HPDE6-E6E7 (cell line): ENCODE measurements around the gene GLO1.

Experiments
- DNase-seq: peaks from one replicate; pipeline ENCODE4 v3.0.0; 2011; ENCODE audit warnings: missing footprints; ENCODE audit errors: extremely low spot score

The GLO1 gene

DNA sequence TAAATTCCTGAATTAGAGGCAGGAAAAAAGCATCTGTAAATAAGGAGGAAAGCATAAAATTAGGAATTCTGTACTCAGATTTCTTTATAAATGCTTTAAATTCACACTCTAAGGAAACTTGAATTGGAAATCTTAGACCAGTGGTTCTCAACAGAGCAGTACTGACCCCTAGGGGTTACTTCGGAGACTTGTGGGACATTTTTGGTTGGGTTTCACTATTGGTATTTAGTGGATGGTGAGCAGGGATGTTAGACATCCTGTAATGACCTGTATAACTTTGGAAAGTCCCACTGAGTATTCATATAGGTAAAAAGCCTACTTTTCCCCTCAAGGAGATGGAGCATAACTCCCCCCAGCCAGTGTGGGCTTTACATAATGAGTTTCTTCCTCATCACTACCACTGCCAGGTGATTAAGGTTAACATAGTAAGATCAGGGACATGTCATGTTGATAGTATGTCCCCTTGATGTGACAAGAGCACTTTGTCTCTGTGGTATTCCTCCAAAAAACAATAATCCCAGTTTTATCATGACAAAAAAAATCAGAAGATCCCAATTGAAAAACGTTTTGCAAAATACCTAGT is 31.0 kb downstream of the GLO1 start:
- DNase-seq: peak; percentile 51

DNA sequence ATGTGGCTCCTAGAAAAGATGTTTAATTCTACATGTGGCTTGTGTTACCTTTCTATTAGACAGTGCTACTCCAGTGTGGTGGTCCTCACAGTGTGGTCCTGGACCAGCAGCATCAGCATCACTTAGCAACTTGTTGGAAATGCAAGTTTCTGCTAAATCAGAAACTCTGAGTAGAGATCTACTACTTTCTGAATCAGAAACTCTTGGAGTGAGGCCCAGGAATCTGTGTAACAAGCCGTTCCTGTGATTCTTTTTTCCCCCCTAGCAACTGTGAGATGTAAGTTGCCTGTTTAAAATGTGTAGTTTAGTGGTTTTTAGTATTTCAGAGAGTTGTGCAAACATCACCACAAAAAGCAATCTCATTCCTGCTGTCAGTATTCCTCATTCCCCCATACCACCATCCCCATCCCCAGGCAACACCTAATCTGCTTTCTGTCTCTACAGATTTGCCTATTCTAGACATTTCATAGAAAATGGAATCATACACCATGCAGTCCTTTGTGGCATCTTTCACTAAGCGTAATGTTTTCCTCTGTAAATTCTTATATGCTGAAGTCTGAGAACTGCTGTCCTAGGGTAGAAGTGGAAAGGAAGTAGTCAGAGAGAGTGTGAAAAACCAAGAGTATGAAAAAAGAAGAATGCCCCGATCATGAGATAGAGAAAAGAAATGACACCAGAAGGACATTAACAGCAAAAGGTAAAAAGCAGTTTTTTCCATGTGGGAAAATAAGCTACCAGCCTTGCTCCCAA is 44.4 kb downstream of the GLO1 start:
- DNase-seq: no peak

DNA sequence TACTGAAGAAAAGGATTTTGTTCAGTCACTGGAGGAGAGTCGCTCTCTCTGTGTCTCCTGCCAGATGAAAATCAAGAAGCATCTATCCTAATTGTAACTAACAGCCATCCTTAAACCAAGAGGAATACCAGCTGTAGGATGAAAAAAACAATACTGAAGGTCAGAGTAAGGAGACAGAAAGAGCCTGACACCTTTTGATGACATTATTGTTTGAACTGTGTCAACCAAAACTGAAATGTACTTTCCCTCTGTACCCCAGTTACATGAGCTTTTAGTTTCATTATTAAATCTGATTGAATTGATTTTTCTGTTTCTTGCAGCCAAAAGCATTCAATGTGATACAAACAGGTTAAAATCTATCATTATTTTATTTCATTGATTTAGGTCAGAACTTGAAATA is 46.0 kb downstream of the GLO1 start:
- no peak for DNase-seq

DNA sequence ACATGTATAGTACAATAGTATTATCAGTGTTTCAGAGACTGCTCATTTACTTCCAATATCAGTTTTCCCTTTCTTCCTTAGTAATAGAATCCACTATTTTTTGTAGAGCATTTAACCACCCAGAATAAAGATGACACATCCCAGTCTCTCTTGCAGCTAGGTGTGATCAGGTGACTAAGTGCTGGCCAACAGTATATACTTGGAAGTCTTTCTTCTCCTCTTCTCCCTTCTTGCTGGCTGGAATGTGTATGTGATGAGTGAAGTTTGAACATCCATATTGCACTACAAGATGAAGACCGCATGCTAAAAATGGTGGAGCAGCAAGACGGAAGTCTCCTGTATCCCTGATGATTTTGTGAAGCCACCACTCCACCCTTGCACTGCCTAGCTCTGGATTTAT is 48.7 kb downstream of the GLO1 start:
- no peak for DNase-seq

DNA sequence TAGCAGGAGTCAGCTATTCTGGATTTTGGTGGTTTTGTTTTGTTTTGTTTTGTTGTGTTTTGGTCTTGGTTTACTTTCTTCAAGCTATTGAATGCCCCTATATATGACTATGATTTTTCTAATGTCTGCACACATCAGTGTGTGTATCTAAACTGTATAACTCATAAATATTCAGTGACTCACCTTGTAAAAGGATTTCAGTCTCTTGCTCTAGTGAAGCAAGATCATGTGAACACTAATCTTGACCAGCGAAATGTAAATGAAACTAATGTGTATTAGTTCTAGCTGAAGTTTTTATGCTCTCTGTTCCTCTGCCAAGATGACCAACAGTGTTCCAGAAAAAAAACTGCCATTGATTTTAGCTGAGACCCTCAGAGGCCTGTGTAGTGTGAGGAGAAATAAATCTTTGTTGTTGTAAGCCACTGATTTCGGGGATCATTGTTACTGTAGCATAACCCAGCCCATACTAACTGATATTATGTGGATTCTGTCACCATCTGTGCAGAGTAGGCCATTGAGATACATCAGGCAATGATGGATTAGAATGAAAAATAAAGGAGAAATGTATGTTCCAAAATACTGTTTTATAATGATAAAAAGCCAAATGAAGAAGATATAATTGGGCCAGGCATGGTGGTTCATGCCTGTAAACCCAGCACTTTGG is 51.7 kb downstream of the GLO1 start:
- DNase-seq: no peak

DNA sequence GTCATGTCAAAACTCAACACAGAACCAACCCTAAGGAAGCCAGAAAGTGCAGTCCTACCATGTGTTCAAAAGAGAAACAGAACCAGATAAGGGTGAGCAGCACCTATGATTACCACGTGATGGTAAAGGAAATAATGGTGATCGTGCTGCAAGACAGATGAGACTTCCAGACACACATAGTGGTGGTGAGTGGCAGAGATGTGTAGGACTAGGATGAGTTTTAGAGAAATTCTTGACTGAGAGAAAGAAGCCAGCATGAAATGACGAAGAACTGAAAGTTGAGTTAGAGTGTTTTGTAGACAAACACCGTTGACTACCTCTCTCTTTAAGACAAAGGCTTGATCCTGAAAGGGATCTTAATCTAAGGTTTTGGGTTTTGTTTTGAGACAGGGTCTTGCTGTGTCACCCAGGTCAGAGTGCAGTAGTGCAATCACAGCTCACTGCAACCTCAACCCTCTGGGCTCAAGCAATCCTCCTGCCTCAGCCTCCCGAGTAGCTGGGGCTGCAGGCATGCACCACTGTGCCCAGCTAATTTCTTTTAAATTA is 52.7 kb downstream of the GLO1 start:
- no peak for DNase-seq

DNA sequence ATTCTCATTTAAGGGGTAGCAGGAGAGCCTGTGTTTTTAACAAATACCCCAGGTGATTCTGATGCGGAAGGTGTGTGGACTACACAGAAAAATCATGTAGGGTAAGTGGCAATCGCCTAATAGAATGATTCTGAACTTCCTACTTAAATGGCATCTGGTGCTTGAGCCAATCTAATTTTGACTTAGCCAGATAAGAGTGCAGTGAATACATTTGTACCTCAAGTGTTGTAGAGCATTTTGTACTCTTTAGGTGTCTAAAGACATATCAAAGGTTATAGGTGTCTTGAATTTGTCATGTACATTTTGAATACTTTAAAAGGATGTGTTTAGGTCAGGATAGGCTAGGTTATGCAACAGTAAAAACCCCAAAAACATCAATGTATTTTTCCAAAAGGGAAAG is 53.2 kb downstream of the GLO1 start:
- DNase-seq: no peak

DNA sequence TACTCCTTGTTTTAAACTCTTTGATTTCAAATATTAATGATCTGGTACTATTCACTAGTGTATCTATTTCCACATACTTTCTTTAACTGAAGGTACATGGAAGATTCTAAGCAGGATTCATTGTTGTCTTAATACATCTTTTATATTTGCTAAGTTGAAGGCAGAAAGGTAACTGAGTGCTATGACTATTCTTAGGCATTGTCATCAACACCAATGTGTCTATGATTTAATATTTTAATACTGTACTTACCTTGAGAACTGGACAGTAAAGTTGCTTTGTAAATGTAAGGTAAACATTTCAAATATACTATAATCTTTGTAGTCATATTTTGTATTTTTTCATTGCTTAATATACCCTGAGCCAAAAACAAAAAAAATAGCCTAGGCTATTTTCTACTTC is 54.3 kb downstream of the GLO1 start:
- no peak for DNase-seq

DNA sequence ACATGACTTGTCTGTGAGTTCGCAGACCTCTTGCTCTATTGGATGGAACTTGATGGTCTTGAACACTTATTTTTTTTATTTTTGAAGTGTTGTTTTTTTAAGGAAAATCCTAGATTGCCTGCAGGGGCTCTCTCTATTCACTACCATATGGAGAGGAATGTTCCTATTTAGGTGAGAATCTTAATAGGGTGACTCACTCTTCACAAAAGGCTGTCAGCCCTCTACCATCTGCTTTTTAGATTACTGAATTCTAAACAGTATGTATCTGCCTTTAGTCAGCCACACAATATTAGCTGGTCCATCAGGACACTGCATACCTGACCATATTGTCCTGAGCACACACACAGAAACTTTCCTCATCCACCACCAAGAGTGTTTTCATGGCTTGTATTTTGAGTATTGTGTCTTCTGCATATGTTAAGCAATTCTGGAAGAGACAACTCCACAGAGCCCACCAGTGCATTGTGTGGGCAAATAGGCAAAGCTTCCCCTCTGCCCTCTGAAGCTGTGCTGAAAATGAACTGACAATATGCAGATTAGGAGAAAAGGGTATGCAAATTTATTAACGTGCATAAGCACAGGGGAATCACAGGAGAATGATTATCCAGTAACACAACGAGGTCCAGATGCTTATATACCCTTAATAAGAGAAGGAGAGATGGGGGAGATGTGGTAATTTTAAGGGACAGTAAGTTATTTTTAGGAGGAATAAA is 56.6 kb downstream of the GLO1 start:
- no peak for DNase-seq

DNA sequence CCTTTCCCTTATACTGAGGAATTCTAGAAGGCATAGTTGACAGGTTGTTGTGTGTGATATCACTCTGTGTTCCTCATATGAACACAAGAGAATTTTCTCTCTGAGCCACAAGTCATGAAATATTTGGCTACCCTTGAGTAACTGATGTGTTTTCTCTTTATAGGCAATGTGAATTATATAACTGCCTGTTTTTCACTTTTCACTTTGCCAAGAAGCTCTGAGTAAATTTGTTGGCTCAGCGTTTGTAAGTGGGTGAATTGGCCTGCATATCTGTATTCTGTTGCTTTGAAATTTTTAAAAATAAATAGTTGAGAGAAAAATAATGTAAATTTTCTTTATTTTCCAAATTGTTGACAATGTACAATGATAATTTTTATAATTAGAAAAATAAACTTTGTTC is 58.0 kb downstream of the GLO1 start:
- DNase-seq: no peak

DNA sequence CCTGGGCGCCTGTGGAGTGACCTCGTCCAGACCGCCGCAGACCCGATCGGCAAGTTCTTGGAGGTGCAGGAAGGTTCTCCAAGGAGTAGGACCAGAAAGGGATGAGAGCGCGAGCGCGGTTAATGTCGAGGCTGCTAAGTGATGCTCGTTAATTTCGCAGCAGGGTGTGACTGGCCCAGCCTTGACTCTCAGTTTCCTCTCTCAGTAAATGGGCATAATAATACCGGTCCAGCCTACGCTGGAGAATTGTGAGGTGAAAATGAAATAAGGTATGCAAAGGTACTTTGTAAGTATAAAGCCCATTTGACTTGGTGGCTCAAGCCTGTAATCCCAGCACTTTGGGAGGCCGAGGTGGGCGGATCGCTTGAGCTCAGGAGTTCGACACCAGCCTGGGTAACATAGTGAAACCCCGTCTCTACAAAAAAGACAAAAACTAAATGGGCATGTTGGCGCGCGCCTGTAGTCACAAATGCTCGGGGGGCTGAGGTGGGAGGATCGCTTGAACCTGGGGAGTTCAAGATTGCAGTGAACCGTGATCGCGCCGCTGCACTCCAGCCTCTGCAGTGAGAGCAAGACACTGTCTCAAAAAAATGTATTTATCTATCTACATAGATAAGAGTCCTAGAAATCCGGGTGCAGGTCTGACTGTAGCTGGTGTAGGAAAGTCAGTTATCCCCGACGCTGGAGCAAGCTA is 62.6 kb downstream of the GLO1 start:
- DNase-seq: peak; percentile 2

DNA sequence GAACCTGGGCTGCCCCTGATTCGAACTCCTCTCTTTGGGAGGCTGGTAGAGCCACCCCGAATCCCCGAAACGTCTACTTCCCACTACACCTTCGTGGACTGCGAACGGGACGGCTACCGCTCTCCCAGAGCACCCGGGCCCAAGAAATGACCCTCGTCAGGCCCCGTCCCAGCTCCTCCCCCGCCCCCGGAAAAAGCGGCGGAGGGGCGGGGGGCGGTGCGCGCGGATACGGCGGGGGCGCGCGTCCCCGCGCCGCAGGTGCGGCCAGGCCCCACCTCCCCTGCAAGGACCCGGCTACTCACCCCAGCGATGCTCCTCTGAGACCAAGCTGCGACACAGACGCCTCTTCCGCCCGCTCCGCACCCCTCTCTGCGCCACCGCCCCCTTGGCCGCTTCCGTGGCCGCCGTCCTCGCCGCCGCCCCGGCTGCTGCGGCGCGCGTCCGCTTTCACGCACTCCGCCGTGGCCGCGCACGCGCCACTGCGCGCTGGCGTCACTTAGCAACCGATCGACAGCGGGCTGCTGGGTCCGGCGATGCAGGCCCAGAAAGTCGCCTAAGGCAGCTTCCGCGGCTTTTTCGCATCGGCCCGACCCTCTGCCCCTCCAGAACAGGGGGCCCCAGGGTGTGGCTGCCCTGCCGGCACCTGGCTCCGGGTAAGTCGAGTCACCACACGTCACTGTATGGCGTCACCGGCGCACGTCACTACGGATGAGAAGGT is 63.3 kb downstream of the GLO1 start, which contains the start of gene BTBD9:
Gene BTBD9 (minus strand): TSS at position 432 of the 718 bp plus-strand sequence.
- peak; percentile 45 for DNase-seq

DNA sequence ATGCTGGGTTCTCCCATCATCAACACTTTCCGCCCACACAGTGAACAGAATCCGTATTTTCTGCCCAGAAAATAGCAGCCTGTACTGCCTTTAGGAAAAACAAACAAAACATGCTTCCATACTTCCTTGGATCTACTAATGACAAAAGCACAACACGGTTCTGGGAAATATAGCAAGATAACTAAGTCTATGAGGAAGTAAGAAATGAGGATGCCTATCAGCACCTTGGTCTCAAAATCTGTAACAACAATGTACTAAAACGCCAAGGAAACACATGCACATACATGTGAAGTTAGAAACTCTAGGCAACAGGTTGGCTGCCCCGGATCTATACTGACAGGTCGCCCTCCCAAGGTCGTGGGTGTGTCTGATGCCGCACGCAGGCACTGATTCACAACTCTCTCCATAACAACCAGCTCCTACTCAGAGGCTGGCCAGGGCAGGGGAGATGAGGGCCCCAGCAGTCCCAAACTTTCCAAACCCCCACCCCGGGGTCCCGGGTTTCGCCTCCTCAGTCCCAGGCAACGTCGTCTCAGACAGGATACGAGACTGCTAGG is 63.9 kb downstream of the GLO1 start:
- peak; percentile 41 for DNase-seq

DNA sequence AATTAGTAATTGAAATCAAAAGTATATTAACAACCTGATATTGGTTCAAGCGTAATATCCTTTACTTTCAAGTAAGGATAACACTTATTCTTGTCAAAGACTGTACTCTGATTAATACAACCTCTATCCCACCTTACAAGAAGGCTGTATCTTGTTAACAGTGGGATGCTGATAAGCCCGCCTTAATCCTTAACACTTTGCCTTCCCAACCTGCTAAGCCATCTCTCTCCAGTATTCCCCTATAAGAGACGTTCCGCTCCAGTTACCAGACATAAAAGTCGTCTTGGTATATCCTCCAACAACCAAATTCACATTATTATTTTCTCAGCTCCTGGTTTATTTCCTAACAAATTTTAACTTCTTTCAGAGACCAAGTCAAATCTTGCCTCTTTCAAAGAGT is 65.2 kb downstream of the GLO1 start:
- DNase-seq: no peak

DNA sequence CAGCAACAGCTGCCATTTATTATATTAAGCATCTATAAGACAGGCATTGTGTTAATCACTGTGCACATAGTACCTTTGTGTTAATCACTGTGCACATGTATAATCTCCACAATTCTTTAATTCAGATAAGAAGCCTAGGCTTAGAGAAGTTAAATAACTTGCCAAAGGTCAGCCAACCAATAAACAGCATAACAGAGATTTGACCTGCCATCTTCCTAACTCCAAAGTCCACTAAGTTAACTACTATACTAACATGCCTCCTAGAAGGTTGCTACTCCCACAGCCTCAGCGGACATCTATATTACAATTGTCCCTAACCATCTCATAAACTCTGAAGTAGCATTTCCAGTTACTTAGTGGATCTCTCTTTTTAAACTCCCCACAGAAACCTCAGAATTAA is 66.9 kb downstream of the GLO1 start:
- DNase-seq: no peak

DNA sequence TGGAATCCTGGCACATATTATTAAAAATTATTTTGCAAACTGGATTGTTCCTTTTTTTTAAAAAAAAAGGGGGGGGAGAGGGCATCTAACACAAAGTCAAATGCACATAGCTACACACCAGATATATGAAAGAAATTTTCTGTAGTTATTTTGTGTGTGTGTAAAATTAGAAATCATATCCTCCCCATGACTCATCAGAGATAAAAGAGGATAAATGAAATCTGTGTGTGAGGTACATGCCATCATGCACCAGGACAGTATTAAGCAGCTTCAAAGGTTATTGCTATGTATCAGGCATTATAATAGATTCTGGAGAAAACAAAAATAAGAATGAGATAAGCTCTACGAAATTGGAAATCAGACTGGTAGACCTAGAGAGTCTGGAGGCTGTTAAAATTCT is 68.4 kb downstream of the GLO1 start:
- no peak for DNase-seq

DNA sequence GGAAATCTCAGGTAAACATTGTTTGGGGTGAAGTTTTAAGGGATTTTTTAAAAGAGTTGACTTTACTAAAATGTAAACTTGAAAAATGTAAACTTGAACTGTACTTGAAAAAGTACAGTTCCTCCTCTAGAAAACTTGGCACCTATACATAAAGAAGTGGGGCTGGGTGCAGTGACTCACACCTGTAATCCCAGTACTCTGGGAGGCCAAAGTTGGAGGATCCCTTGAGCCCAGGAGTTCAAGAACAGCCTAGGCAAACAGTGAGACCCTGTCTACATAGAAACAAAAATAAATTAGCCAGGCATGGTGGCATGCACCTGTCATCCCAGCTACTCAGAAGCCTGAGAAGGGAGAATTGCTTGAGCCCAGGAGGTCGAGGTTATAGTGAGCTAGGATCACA is 70.5 kb downstream of the GLO1 start:
- no peak for DNase-seq

DNA sequence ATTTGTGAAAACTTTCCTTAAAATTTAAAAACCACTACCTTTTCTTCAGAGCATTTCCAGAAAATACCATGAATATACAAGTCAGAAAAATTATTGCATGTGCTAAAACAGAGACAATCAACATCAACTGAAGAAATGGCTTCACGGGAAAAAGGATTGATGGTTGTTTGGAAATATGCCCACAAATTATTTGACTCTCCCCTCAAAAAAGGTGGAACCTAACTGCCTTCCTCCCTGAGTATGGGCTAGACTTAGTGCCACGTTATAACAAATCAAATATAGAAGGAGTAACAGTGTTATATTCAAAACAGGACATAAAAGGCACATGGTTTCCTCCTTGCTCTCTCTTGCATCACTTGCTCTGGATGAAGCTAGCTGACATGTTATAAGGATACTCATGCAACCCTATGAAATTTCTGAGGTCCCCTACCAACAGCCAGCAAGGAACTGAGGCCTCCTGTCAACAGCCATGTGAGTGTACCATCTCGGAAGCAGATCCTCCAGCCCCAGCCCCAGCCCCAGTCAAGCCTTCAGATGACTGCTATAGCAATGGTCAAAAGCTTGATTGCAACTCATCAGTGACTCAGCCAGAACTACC is 71.7 kb downstream of the GLO1 start:
- no peak for DNase-seq
